CD4-positive, CD25-positive, alpha-beta regulatory T cell (primary cell): ENCODE measurements around the gene MRPL23. TPM values are rescaled to one million over a fixed set of nuclear protein-coding genes. Genes with fewer than 3 reads are reported as not detected.

Experiments
- ATAC-seq, 2 donors: fragments of 150-1000 bp; cut with Tn5 transposase; one replicate each; pipeline ENCODE4 v1.10.0; 2021; ENCODE audit warnings: low read depth in 2 of 2, moderate number of reproducible peaks in 2 of 2, moderate library complexity in 1 of 2
- DNase-seq, 3 donors: peaks; one replicate each; pipeline versions ENCODE4 v3.0.0 to v3.0.0-alpha.2; 2012 to 2022; ENCODE audit warnings: mixed read lengths in 1 of 3
- H3K27ac ChIP-seq: one replicate; pipeline ENCODE4 v1.7.0; 2013; ENCODE audit warnings: mild to moderate bottlenecking, low read length; ENCODE audit not compliant: insufficient read depth, poor library complexity, severe bottlenecking
- H3K27me3 ChIP-seq: one replicate; pipeline ENCODE4 v1.7.0; 2013; ENCODE audit warnings: low read length; ENCODE audit not compliant: control insufficient read depth, insufficient read depth
- H3K36me3 ChIP-seq: one replicate; pipeline ENCODE4 v1.7.0; 2013; ENCODE audit warnings: mild to moderate bottlenecking, low read length, moderate library complexity; ENCODE audit not compliant: control insufficient read depth, insufficient read depth
- H3K4me1 ChIP-seq: 2 replicates; pipeline ENCODE4 v1.7.0; 2013; ENCODE audit warnings: mild to moderate bottlenecking, low read length; ENCODE audit not compliant: insufficient read depth, control insufficient read depth, poor library complexity, severe bottlenecking
- H3K4me3 ChIP-seq: one replicate; pipeline ENCODE4 v1.7.0; 2013; ENCODE audit warnings: low read depth, mild to moderate bottlenecking, low read length, moderate library complexity
- H3K9me3 ChIP-seq, 2 experiments: 1 replicate in 1 of 2; 2 replicates in 1 of 2; pipeline ENCODE4 v1.7.0; 2013; ENCODE audit warnings: low read length in 2 of 2, mild to moderate bottlenecking in 1 of 2, moderate library complexity in 1 of 2; ENCODE audit not compliant: control insufficient read depth in 2 of 2
- H3K27ac Mint-ChIP-seq, 3 donors: one replicate each; pipeline ENCODE4 v1.8.0; 2020 to 2022; ENCODE audit warnings: mild to moderate bottlenecking in 3 of 3, mixed read lengths in 3 of 3, moderate library complexity in 2 of 3
- H3K27me3 Mint-ChIP-seq: one replicate; pipeline ENCODE4 v1.8.0; 2022; ENCODE audit warnings: mild to moderate bottlenecking, mixed read lengths
- H3K36me3 Mint-ChIP-seq: one replicate; pipeline ENCODE4 v1.8.0; 2020; ENCODE audit warnings: mixed read lengths
- H3K4me1 Mint-ChIP-seq, 4 donors: one replicate each; pipeline ENCODE4 v1.8.0; 2020 to 2022; ENCODE audit warnings: mixed read lengths in 4 of 4, mild to moderate bottlenecking in 1 of 4
- H3K4me3 Mint-ChIP-seq, 4 donors: one replicate each; pipeline ENCODE4 v1.8.0; 2020 to 2022; ENCODE audit warnings: mild to moderate bottlenecking in 4 of 4, mixed read lengths in 4 of 4, moderate library complexity in 3 of 4
- H3K9me3 Mint-ChIP-seq, 7 donors: one replicate each; pipeline ENCODE4 v1.8.0; 2020 to 2022; ENCODE audit warnings: mixed read lengths in 7 of 7, mild to moderate bottlenecking in 3 of 7, moderate library complexity in 2 of 7
- polyA plus RNA-seq, 4 donors: library from polyadenylated mRNA; unstranded; fragments of 300-500 nt; fragmentation: Illumina TruSeq; gene quantifications; one replicate each; pipeline ENCODE4 v1.2.3, GENCODE V29; 2021
- total RNA-seq: library from RNA; stranded (reverse); gene quantifications from one replicate; pipeline ENCODE4 v1.2.3, GENCODE V29; 2022

The MRPL23 gene
- total and polyA plus RNA-seq, 5 donors from 2014 or later, result 19.8 to 84.1 (median 27.6) TPM

GRCh38 chr11:1927848-1928469 lies 19.2 kb upstream of the MRPL23 start:
- Mint-ChIP-seq H3K4me1 (peaks cover 0 to 7% (median 4%) of the 10 kb centered on the region in 4 donors), H3K9me3 (no peaks in the 10 kb centered on the region), H3K36me3 (no peaks in the 10 kb centered on the region), H3K27ac (no peak overlapping the region), H3K4me3 (no peak overlapping the region), H3K27me3 (no peaks in the 10 kb centered on the region)
- no peaks in the 10 kb centered on the region for H3K4me1 ChIP-seq
- H3K36me3 ChIP-seq, result no peaks in the 10 kb centered on the region
- H3K4me3 ChIP-seq, result no peak overlapping the region
- H3K27me3 ChIP-seq, result no peaks in the 10 kb centered on the region
- no peaks in the 10 kb centered on the region for H3K9me3 ChIP-seq
- no peak for DNase-seq
- ATAC-seq, result no peak
- no peak overlapping the region for H3K27ac ChIP-seq

GRCh38 chr11:1928470-1928890 lies 18.7 kb upstream of the MRPL23 start:
- Histone ChIP-seq H3K9me3 (no peaks in the 10 kb centered on the region), H3K27me3 (no peaks in the 10 kb centered on the region), H3K4me1 (no peaks in the 10 kb centered on the region), H3K36me3 (no peaks in the 10 kb centered on the region), H3K27ac (no peak overlapping the region), H3K4me3 (no peak overlapping the region)
- Mint-ChIP-seq H3K4me3 (no peak overlapping the region), H3K4me1 (peaks cover 0 to 6% (median 4%) of the 10 kb centered on the region in 4 donors), H3K27me3 (peaks cover 5% of the 10 kb centered on the region), H3K36me3 (peaks cover 5% of the 10 kb centered on the region), H3K27ac (no peak overlapping the region), H3K9me3 (no peaks in the 10 kb centered on the region)
- ATAC-seq (no peak), DNase-seq (no peak)

DNA sequence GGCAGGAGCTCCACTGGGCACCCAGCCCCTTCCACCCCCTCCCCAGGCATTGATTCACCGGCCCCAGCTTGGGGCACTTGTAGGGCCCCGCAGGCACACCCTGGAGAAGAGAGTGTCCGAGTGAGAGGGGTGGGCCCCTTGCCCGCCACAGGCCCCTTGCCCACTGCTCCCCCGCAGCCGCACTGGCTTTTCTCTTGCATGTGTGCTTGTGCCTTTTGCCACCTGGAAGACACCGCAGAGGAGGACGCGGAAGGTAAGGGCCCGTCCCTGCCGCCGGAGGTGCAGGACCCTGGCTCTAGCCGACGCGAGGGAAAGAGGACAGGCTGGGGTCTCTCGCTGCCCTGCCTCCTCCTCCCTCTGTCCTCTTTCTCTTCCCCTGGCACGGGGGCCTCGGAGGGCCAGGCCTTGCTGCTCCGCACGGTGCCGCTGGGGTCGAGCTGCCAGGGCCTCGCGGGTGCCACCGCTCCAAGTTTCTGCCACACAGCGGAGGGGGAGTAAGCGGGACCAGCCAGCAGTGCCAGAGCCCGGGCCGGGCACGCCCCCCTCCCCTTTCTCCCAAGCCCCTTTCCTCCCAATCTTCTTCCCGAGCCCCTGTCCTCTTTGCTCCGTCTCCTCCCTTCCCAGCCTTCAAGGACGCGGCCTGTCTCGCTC lies 18.1 kb upstream of the MRPL23 start:
- Mint-ChIP-seq H3K9me3 (no peaks in the 10 kb centered on the region), H3K27me3 (peaks cover 10% of the 10 kb centered on the region), H3K4me3 (no peak overlapping the region), H3K36me3 (peaks cover 8% of the 10 kb centered on the region), H3K27ac (no peak overlapping the region), H3K4me1 (peaks cover 0 to 3% (median 2%) of the 10 kb centered on the region in 4 donors)
- Histone ChIP-seq H3K27me3 (no peaks in the 10 kb centered on the region), H3K4me1 (no peaks in the 10 kb centered on the region), H3K27ac (no peak overlapping the region), H3K4me3 (no peak overlapping the region), H3K36me3 (no peaks in the 10 kb centered on the region), H3K9me3 (no peaks in the 10 kb centered on the region)
- no peak for DNase-seq
- ATAC-seq, result no peak

GRCh38 chr11:1929621-1930461 lies 17.3 kb upstream of the MRPL23 start:
- no peaks in the 10 kb centered on the region for H3K9me3 Mint-ChIP-seq
- no peak overlapping the region for H3K4me3 Mint-ChIP-seq
- no peaks in the 10 kb centered on the region for H3K9me3 ChIP-seq
- H3K27me3 Mint-ChIP-seq, result peaks cover 13% of the 10 kb centered on the region
- H3K27ac ChIP-seq, result no peak overlapping the region
- ATAC-seq (no peak), DNase-seq (no peak)
- peaks cover 0 to 3% (median 1%) of the 10 kb centered on the region in 4 donors for H3K4me1 Mint-ChIP-seq
- no peak overlapping the region for H3K27ac Mint-ChIP-seq
- no peaks in the 10 kb centered on the region for H3K27me3 ChIP-seq
- H3K4me1 ChIP-seq, result no peaks in the 10 kb centered on the region
- H3K36me3 ChIP-seq, result no peaks in the 10 kb centered on the region
- no peak overlapping the region for H3K4me3 ChIP-seq
- H3K36me3 Mint-ChIP-seq, result peaks cover 8% of the 10 kb centered on the region

- Mint-ChIP-seq H3K36me3 (peaks cover 8% of the 10 kb centered on the region), H3K27ac (no peak overlapping the region), H3K4me1 (peaks cover 0 to 3% (median 1%) of the 10 kb centered on the region in 4 donors), H3K4me3 (no peak overlapping the region), H3K27me3 (peaks cover 13% of the 10 kb centered on the region), H3K9me3 (no peaks in the 10 kb centered on the region)
- no peaks in the 10 kb centered on the region for H3K27me3 ChIP-seq
- DNase-seq (peak in 1 of 3 donors; percentile 0), ATAC-seq (no peak)
- no peaks in the 10 kb centered on the region for H3K36me3 ChIP-seq
- no peaks in the 10 kb centered on the region for H3K9me3 ChIP-seq
- H3K27ac ChIP-seq, result no peak overlapping the region
- H3K4me1 ChIP-seq, result no peaks in the 10 kb centered on the region
- no peak overlapping the region for H3K4me3 ChIP-seq
These were observed 16.7 kb upstream of the MRPL23 start for GRCh38 chr11:1930462-1930830.

- H3K27ac Mint-ChIP-seq, result no peak overlapping the region
- Histone ChIP-seq H3K27me3 (no peaks in the 10 kb centered on the region), H3K4me1 (no peaks in the 10 kb centered on the region), H3K4me3 (no peak overlapping the region), H3K9me3 (no peaks in the 10 kb centered on the region), H3K27ac (no peak overlapping the region), H3K36me3 (no peaks in the 10 kb centered on the region)
- peaks cover 0 to 3% (median 1%) of the 10 kb centered on the region in 4 donors for H3K4me1 Mint-ChIP-seq
- peaks cover 8% of the 10 kb centered on the region for H3K36me3 Mint-ChIP-seq
- no peak overlapping the region for H3K4me3 Mint-ChIP-seq
- no peaks in the 10 kb centered on the region for H3K9me3 Mint-ChIP-seq
- no peak for DNase-seq
- peaks cover 13% of the 10 kb centered on the region for H3K27me3 Mint-ChIP-seq
- no peak for ATAC-seq
These were observed 15.6 kb upstream of the MRPL23 start for GRCh38 chr11:1931341-1932104.

GRCh38 chr11:1932105-1932480 lies 15.0 kb upstream of the MRPL23 start:
- H3K4me1 ChIP-seq, result no peaks in the 10 kb centered on the region
- H3K9me3 Mint-ChIP-seq, result no peaks in the 10 kb centered on the region
- ATAC-seq, result no peak
- H3K4me1 Mint-ChIP-seq, result peaks cover 0 to 3% (median 1%) of the 10 kb centered on the region in 4 donors
- no peak overlapping the region for H3K27ac ChIP-seq
- H3K4me3 Mint-ChIP-seq, result no peak overlapping the region
- H3K27ac Mint-ChIP-seq, result no peak overlapping the region
- DNase-seq, result peak in 1 of 3 donors; percentile 0
- no peaks in the 10 kb centered on the region for H3K36me3 ChIP-seq
- H3K36me3 Mint-ChIP-seq, result peaks cover 8% of the 10 kb centered on the region
- no peak overlapping the region for H3K4me3 ChIP-seq
- no peaks in the 10 kb centered on the region for H3K9me3 ChIP-seq
- no peaks in the 10 kb centered on the region for H3K27me3 ChIP-seq
- peaks cover 13% of the 10 kb centered on the region for H3K27me3 Mint-ChIP-seq
